Neural cell (in vitro differentiated cells): Measurements from ENCODE around the gene DNAJC12. TPM values are rescaled to one million over a fixed set of nuclear protein-coding genes. Genes with fewer than 3 reads are reported as not detected.

Experiments used
- H2AFZ ChIP-seq: fragments of 200-600, 300-800 bp; sonication (generic), shearing (Covaris generic); 2 replicates; pipeline ENCODE4 v1.6.0; 2014; ENCODE audit warnings: low read depth, mild to moderate bottlenecking, antibody characterized with exemption, low read length, moderate library complexity
- H3F3A ChIP-seq: fragments of 200-600 bp; shearing (Covaris generic); 2 replicates; pipeline ENCODE4 v1.6.1; 2016; ENCODE audit warnings: mild to moderate bottlenecking, moderate library complexity, mixed read lengths, antibody characterized with exemption, low read length; ENCODE audit not compliant: insufficient read depth, poor library complexity, severe bottlenecking
- H3K27ac ChIP-seq: fragments of 200-600, 300-800 bp; sonication (generic), shearing (Covaris generic); 2 replicates; pipeline ENCODE4 v1.5.1; 2014; ENCODE audit warnings: mild to moderate bottlenecking, low read length, moderate library complexity
- H3K27me3 ChIP-seq: fragments of 300-800, 200-600 bp; sonication (generic), shearing (Covaris generic); 2 replicates; pipeline ENCODE4 v1.6.0; 2014; ENCODE audit warnings: mild to moderate bottlenecking, low read depth, low read length, moderate library complexity; ENCODE audit not compliant: insufficient read depth
- H3K36me3 ChIP-seq: fragments of 300-800, 200-600 bp; sonication (generic), shearing (Covaris generic); 2 replicates; pipeline ENCODE4 v1.5.1; 2014; ENCODE audit warnings: mild to moderate bottlenecking, antibody characterized with exemption, low read length, moderate library complexity; ENCODE audit not compliant: insufficient read depth
- H3K4me2 ChIP-seq: fragments of 300-800, 200-600 bp; sonication (generic), shearing (Covaris generic); 2 replicates; pipeline ENCODE4 v1.6.0; 2014; ENCODE audit warnings: mild to moderate bottlenecking, low read length
- H3K4me3 ChIP-seq: fragments of 300-800, 200-600 bp; sonication (generic), shearing (Covaris generic); 2 replicates; pipeline ENCODE4 v1.5.1; 2014; ENCODE audit warnings: mild to moderate bottlenecking, low read length, moderate library complexity
- H3K79me2 ChIP-seq: fragments of 200-600 bp; shearing (Covaris generic); replicated peaks from 2 replicates; pipeline ENCODE4 v1.6.0; 2014; ENCODE audit warnings: mild to moderate bottlenecking, low read length, moderate library complexity; ENCODE audit not compliant: insufficient read depth
- H3K9ac ChIP-seq: fragments of 300-800, 200-600 bp; sonication (generic), shearing (Covaris generic); 2 replicates; pipeline ENCODE4 v1.6.1; 2016; ENCODE audit warnings: mild to moderate bottlenecking, low read length, mixed read lengths
- H3K9me2 ChIP-seq: fragments of 200-600 bp; shearing (Covaris generic); 2 replicates; pipeline ENCODE4 v1.6.1; 2016; ENCODE audit warnings: mild to moderate bottlenecking, low read length, mixed read lengths; ENCODE audit not compliant: insufficient read depth
- H3K9me3 ChIP-seq: fragments of 200-600, 300-800 bp; sonication (generic), shearing (Covaris generic); 2 replicates; pipeline ENCODE4 v1.6.1; 2016; ENCODE audit warnings: mild to moderate bottlenecking, mixed run types, low read length, moderate library complexity, mixed read lengths
- H4K20me1 ChIP-seq: fragments of 200-600 bp; shearing (Covaris generic); 2 replicates; pipeline ENCODE4 v1.6.1; 2016; ENCODE audit warnings: mild to moderate bottlenecking, mixed run types; ENCODE audit not compliant: insufficient read depth
- EP300 ChIP-seq: fragments of 450-650 bp; conservative IDR thresholded peaks from 2 replicates; pipeline ENCODE4 v1.6.1; 2014; ENCODE audit warnings: antibody characterized with exemption, mild to moderate bottlenecking, moderate library complexity; ENCODE audit not compliant: poor library complexity, severe bottlenecking
- EZH2 ChIP-seq: fragments of 200-600, 300-800 bp; shearing (Covaris generic), sonication (generic); IDR thresholded peaks from 2 replicates; pipeline ENCODE4 v1.6.1; 2014; ENCODE audit warnings: antibody characterized with exemption, low read length, borderline replicate concordance, mild to moderate bottlenecking; ENCODE audit not compliant: insufficient read depth, poor library complexity, severe bottlenecking
- MXI1 ChIP-seq: fragments of 450-650 bp; conservative IDR thresholded peaks from 2 replicates; pipeline ENCODE4 v1.6.1; 2014; ENCODE audit warnings: antibody characterized with exemption, mild to moderate bottlenecking; ENCODE audit not compliant: poor library complexity, severe bottlenecking
- POLR2AphosphoS5 ChIP-seq: IDR thresholded peaks from 2 replicates; pipeline ENCODE4 v1.6.1; 2012
- RAD21 ChIP-seq: fragments of 450-650 bp; conservative IDR thresholded peaks from 2 replicates; pipeline ENCODE4 v1.6.1; 2014; ENCODE audit warnings: antibody characterized with exemption, mild to moderate bottlenecking, moderate library complexity
- SMC3 ChIP-seq: fragments of 450-650 bp; conservative IDR thresholded peaks from 2 replicates; pipeline ENCODE4 v1.6.1; 2014; ENCODE audit warnings: antibody characterized with exemption, mild to moderate bottlenecking, moderate library complexity; ENCODE audit not compliant: poor library complexity
- TAF1 ChIP-seq: IDR thresholded peaks from 2 replicates; pipeline ENCODE4 v1.6.1; 2012; ENCODE audit warnings: low read depth
- polyA plus RNA-seq: library from polyadenylated mRNA; depleted of rRNA; stranded (reverse); fragments of >200 nt; gene quantifications from 2 replicates; pipeline ENCODE4 v1.2.3, GENCODE V29; 2014
- TF ChIP-seq, protein P1 (sequence below): fragments of 450-650 bp; IDR thresholded peaks from 2 replicates; pipeline ENCODE4 v1.5.1; 2014; ENCODE audit warnings: antibody characterized with exemption, mild to moderate bottlenecking, moderate library complexity; ENCODE audit not compliant: poor library complexity, severe bottlenecking
- TF ChIP-seq, protein P2 (sequence below): IDR thresholded peaks from 2 replicates; pipeline ENCODE4 v1.6.1; 2012; ENCODE audit warnings: borderline replicate concordance

The DNAJC12 gene
- polyA plus RNA-seq, 1 donor from 2014 or later = 32.2 TPM

DNA sequence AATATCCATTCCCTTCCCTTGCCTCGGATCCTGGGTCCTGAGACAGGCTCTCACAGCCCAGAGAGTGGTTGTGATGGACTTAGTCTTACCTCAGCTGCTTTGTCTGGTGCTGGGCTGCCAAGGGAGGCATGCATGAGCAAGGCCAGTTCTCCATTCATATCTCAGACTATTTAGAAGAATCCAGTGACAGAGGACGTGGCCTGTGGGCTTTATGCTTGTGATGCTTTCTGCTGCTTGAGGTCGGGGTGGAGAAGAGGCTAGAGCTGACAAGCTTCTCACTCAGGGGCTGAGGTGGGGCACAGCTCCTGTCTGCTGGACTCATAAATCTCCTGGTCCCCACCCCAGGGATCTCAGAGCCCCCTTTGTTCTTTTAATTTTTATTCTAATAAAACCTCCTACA, 66.8 kb downstream of the DNAJC12 start:
- no peaks in the 10 kb centered on the region for H3K27me3 ChIP-seq
- TF ChIP-seq MXI1 (no peak), POLR2AphosphoS5 (no peak), SMC3 (no peak)
- TF ChIP-seq, protein P1, sequence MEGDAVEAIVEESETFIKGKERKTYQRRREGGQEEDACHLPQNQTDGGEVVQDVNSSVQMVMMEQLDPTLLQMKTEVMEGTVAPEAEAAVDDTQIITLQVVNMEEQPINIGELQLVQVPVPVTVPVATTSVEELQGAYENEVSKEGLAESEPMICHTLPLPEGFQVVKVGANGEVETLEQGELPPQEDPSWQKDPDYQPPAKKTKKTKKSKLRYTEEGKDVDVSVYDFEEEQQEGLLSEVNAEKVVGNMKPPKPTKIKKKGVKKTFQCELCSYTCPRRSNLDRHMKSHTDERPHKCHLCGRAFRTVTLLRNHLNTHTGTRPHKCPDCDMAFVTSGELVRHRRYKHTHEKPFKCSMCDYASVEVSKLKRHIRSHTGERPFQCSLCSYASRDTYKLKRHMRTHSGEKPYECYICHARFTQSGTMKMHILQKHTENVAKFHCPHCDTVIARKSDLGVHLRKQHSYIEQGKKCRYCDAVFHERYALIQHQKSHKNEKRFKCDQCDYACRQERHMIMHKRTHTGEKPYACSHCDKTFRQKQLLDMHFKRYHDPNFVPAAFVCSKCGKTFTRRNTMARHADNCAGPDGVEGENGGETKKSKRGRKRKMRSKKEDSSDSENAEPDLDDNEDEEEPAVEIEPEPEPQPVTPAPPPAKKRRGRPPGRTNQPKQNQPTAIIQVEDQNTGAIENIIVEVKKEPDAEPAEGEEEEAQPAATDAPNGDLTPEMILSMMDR = no peak
- H3K4me3 ChIP-seq = no peak overlapping the region
- no peak overlapping the region for H3K9ac ChIP-seq
- H3K36me3 ChIP-seq = no peaks in the 10 kb centered on the region
- H4K20me1 ChIP-seq = no peaks in the 10 kb centered on the region
- H3F3A ChIP-seq = no peaks in the 10 kb centered on the region
- H3K27ac ChIP-seq = no peak overlapping the region
- no peak overlapping the region for H3K4me2 ChIP-seq
- H3K9me2 ChIP-seq = no peaks in the 10 kb centered on the region
- no peaks in the 10 kb centered on the region for H3K9me3 ChIP-seq
- no peaks in the 10 kb centered on the region for H3K79me2 ChIP-seq
- H2AFZ ChIP-seq = no peak overlapping the region

DNA sequence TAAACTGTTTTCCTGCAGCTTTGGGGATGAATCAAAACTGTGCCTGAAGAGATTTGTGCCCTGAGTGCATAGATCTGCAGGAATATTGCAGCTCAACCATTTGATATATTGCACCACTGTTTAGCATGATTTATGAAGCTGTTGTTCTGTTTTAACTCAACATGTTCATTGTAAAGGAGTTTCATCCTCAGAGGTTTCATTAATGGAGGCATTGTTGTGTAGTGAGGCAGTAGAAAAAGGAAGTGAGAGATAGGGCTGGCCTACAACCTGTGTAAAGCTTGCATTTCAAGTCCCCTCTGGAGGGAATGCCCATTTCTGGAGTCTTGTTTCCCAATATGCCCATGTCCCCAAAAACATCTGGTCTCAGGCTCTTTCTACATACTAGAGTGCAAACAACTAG, 67.5 kb downstream of the DNAJC12 start:
- Histone ChIP-seq H3K27ac (no peak overlapping the region), H3K4me2 (no peak overlapping the region), H4K20me1 (no peaks in the 10 kb centered on the region), H3K36me3 (no peaks in the 10 kb centered on the region), H3K9me3 (no peaks in the 10 kb centered on the region), H3K9ac (no peak overlapping the region), H3K9me2 (no peaks in the 10 kb centered on the region), H2AFZ (no peak overlapping the region), H3K4me3 (no peak overlapping the region), H3K27me3 (no peaks in the 10 kb centered on the region), H3K79me2 (no peaks in the 10 kb centered on the region), H3F3A (no peaks in the 10 kb centered on the region)
- TF ChIP-seq, protein P2, sequence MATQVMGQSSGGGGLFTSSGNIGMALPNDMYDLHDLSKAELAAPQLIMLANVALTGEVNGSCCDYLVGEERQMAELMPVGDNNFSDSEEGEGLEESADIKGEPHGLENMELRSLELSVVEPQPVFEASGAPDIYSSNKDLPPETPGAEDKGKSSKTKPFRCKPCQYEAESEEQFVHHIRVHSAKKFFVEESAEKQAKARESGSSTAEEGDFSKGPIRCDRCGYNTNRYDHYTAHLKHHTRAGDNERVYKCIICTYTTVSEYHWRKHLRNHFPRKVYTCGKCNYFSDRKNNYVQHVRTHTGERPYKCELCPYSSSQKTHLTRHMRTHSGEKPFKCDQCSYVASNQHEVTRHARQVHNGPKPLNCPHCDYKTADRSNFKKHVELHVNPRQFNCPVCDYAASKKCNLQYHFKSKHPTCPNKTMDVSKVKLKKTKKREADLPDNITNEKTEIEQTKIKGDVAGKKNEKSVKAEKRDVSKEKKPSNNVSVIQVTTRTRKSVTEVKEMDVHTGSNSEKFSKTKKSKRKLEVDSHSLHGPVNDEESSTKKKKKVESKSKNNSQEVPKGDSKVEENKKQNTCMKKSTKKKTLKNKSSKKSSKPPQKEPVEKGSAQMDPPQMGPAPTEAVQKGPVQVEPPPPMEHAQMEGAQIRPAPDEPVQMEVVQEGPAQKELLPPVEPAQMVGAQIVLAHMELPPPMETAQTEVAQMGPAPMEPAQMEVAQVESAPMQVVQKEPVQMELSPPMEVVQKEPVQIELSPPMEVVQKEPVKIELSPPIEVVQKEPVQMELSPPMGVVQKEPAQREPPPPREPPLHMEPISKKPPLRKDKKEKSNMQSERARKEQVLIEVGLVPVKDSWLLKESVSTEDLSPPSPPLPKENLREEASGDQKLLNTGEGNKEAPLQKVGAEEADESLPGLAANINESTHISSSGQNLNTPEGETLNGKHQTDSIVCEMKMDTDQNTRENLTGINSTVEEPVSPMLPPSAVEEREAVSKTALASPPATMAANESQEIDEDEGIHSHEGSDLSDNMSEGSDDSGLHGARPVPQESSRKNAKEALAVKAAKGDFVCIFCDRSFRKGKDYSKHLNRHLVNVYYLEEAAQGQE = no peak
- no peak for TF ChIP-seq POLR2AphosphoS5
- no peak for TF ChIP-seq RAD21
- TF ChIP-seq TAF1 = no peak
- TF ChIP-seq, protein P1 = no peak
- no peak for TF ChIP-seq SMC3
- TF ChIP-seq EP300 = no peak
- no peak for TF ChIP-seq EZH2
- TF ChIP-seq MXI1 = no peak
